Measurements from ENCODE around the gene FAM227B.

GRCh38 chr15:49320351-49320750 lies 300.3 kb downstream of the FAM227B start:
- TF ChIP-seq CTCF (IDR thresholded peaks at IDR 0.05) (no peak), POLR2A (IDR thresholded peaks at IDR 0.05) (no peak)
